ENCODE data around the gene USP12.
"Not testable (repeated sequence)": the region's sequence is repeated elsewhere in the genome, so short reads cannot be mapped to it uniquely, and the experiment has no call there.

The USP12 gene

DNA sequence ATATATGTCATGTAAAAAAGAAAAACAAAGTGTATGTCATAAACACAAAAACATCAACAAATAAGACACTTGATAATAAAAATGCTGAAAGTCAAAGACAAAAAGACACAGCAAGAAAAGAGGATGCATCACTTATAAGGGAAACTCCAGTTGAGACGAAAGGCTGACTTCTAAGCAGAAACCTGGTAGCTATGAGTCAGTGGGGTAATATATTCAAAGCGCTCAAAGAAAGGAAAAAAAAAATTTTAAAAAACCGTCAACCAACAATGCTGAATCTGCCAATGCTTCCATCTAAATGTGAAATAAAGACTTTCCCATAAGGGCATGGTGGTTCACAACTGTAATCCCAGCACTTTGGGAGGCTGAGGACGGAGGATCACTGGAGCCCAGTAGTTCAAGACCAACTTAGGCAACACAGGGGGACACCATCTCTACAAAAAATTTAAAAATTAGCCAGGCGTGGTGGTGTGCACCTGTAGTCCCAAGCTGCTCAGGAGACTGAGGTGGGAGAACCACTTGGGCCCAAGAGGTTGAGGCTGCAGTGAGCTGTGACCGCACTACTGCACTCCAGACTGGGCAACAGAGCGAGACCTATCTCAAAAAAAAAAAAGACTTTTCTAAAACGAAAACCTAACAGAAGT, 24.0 kb downstream of the USP12 start:
- DNase-seq = no peak

DNA sequence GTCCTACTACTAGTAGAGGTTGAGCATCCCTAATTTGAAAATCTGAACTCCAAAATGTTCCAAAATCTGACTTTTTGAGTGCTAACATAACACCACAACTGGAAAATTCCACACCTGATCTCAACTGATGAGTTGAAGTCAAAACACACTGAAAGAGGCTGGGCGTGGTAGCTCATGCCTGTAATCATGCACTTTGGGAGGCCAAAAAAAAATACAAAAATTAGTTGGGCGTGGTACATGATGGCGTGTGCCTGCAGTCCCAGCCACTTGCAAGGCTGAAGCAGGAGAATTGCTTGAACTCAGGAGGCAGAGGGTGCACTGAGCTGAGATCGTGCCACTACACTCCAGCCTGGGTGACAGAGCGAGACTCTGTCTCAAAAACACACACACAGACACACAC, 29.9 kb downstream of the USP12 start:
- no peak for DNase-seq

DNA sequence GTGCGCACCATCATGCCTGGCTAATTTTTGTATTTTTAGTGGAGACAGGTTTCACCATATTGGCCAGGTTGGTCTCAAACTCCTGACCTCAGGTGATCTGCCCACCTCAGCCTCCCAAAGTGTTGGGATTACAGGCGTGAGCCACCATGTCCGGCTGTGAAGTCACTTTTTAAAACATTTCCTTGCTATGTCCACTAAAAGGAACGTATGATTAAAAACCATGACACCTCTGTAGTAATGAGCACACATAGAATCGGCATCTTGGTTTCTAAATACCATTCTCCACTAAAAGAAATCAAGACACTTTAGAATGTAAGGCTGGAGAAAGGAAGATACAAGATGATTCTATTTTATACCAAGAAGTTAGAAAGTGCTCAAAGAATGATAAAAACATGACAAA, 30.5 kb downstream of the USP12 start:
- not testable (repeated sequence) for DNase-seq

DNA sequence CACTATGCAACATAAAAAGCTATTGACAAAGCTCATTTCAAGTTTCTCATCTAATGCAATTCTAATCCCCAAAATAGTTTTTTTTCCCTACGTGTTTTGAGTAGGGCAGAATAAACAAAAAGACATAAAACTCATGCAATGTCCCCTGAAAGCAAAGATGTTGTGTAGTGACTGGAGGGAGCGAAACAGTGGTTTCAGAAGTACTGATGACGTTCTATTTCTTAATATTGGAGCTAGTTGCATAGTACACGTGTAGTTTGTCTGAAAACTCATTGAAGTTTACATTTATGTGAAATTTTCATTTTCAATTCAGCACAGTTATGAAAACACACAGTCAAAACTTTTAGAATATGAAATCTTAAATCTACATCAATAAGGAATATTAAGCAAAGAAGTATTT, 31.6 kb downstream of the USP12 start:
- no peak for DNase-seq

DNA sequence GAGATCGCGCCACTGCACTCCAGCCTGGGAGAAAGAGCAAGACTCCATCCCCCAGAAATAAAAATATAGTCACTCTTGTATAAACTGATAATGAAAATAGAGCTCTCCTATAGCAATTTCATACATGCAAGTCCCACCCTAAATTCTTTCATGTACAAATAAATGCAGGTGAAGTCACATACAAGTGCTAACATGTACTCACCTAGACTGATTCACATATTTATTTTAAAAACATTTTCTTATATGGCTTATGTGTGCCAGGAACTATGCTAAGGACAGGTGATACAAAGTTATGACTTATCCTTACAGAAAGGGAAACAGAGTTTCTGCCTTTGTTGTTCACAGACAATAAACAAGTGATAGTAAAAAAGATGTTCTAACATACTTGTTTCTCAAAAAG, 32.0 kb downstream of the USP12 start:
- no peak for DNase-seq

DNA sequence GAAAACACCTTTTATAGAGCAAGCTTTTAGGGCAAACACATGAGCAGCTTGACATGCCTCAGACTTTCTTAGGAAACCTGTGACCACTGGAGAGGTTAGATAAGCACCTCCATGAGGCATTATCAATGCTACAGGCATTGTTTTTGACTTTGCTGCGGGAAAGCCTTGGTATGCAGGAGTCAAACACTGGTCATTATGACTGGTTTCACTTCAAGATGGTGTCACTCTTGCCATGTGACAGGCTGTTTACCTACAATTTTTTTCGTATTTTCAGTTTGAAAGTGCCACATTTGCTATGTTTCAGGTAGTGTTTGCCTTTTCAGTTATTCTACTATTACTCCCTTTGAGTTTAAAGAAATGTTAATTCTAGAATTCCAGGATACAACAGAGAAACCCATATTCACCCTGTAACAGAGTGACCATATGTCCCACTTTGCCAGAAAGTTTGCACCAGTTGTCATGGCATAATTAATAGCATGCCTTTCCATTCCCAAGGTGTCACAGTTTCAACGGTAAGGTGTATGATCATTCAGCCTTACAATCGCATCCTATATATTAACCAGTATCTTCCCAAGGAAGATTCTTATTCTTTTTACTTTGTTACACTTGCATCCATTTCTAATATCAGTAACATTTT, 33.0 kb downstream of the USP12 start:
- DNase-seq = no peak

DNA sequence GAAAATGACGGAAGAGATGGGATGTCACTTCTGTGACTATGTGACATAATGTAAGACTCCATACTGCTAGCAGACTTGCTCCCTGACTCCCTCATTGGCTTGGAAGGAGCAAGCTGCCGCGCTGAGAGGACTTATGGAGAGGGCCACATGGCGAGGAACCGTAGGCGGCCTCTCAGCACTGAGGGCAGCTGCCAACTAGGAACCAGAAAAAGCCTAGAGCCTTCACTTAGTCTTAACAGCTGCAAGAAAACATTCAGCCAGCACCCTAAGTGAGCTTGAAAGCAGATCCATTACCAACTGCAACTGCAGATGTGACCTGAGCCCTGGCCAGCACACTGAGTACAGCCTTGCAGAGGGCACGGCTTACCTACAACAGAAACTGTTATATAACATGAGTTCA, 33.9 kb downstream of the USP12 start:
- DNase-seq = peak; percentile 71

DNA sequence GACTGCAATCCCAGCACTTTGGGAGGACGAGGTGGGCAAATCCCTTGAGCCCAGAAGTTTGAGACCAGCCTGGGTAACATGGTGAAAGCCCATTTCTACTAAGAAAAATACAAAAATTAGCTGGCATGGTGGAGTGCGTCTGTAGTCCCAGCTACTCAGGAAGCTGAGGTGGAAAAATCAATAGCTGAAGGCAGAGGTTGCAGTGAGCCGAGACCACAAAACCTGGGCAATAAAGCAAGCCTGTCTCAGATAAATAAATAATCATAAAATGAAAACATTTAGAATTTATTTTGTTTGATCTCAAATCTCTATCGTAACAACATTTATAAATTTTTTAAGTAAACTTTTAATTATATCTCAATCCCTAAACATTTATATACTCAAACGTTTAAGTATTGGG, 36.6 kb downstream of the USP12 start:
- no peak for DNase-seq

DNA sequence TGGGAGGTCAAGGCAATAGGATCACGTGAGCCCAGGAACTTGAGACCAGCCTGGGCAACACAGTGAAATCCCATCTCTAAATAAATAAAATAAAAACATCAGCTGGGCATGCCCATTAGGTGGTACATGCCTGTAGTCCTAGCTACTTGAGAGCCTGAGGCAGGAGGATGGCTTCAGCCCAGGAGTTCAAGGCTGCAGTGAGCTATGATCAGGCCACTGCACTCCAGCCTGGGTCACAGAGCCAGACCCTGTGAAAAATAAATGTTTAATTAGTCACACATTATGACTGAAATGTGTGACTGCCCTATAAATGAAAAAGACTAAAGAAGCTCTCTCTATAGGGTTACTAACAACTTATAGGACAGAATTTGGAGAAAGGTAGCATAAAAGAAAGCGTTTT, 37.7 kb downstream of the USP12 start:
- DNase-seq = no peak

DNA sequence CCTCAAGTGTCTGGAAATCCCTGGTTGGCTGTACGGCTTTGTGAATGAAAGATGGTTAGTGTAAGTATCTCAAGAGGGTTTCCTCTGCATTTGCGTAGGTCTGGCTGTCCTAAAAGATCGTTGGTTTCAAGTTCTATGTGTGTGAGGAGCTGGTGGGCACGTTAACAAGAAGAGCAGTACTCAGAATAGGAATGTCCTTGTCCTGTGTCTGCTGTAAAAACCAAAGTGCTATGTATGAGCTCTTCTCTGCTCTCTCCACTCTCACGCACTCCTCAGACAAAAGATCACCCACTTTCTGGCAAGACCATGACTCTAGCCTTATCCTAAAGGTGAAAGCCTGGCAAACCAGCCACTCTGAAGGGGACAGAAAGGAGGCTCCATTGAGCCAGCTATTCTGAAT, 39.1 kb downstream of the USP12 start:
- DNase-seq = no peak

DNA sequence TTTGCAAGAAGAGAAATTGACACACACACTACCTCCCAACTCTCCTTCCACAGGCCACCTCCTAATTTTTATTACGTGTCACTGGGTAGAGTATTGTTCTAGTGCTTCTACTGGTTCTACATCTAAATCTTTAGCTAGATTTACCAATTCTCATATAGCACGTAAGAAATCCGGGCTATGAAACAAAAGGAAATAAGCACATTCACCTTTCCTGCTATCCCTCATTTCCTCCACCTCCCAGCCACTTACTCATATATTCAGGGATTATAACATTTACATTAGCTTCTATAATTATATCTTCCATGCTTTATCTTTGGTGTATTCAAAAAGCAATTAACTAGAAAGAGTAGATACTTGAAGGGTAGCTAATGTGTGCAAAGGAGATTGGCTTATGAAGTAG, 39.7 kb downstream of the USP12 start:
- no peak for DNase-seq

DNA sequence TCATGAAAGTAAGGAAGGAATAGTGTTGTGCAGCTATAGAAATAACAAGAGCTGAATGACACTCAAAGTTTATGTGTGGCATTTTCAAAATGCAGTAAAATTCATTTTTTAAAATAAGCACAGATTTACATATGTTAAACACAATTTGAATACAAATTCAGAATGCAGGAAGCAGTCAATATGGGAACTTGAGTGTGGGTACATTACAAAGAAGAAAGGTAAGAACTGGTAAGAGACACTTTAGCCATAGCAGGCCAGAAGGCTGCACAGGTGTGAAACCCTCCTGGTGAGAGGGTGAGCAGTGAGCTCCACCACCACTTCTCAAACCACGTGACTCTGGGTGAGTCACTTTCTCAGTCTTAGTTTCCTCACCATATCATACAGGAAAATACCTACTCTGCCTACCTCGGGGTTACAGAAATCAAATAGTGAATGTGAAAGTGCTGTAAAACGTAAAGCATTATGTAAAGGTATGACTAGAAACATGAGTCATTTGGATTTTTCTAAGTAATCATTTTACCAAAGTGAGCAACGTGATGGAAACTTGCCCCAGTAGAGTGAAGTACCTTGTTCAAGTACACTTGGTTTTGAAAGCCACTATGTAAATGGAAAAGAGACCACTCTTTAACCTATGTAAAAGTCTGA, 40.5 kb downstream of the USP12 start:
- no peak for DNase-seq

DNA sequence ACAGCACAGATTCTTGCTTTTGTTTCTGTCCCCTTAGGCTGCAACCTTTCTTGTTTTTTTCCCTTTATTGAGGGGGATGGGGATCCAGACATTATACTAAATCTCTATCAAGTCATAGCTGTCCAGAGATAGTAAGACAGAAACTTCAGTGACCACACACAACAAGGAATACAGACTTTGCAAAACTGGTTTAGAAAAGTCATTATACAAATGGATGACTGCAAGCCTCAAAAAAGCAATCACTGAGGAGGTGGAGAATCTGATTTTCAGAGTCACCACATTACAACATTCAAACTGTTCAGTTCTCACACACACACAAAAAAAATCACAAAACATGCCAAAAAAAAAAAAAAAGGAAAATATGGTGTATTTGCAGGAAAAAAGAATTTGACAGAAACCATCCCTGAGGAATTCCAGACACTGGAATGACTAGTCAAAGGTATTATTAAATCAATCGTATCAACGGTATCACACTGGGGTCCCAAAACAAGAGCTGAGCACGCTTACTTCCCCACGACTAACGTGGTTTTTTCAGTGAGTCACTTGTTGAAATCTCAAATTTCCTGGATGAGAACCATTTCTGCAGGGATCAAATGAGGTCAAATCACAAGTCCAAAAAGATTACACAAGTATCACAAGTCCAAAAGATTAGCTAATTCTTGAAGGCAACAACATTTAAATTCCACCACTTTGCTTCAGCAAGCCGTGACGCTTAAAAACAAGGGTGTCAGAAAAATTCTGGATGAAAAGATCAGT, 41.2 kb downstream of the USP12 start:
- no peak for DNase-seq

DNA sequence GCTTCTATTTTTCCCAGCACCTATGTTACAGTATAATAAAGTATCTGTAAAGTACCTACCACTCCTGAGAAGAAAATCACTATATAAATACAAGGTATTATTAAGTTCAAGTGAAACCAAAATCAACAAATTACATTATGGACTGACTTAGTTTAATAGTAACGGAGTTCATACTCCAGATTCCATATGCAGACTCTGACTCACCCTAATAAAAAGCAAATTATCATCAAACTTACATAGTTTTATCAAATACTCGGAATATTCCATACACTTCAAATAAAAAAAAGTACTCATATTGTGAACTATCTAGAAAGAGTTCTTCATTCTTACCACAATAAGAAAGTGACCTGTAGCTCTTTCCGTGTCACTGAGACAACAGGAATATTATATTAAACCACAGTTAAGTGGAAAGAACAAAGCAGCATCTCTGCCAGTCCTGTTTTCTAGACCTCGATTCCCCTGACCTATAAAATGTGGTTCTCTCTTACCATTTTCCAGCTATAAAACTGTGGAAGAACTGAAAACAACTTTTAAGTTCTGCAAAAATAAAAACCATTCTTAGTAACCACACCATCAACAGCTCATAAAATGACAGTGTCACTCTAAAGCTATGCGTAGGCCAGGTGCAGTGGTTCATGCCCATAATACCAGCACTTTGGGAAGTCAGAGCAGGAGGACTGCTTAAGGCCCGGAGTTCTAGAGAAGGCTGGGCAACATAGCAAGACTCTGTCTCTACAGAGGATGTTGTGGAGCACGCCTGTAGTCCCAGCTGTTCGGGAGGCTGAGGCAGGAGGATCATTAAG, 42.6 kb downstream of the USP12 start:
- no peak for DNase-seq

DNA sequence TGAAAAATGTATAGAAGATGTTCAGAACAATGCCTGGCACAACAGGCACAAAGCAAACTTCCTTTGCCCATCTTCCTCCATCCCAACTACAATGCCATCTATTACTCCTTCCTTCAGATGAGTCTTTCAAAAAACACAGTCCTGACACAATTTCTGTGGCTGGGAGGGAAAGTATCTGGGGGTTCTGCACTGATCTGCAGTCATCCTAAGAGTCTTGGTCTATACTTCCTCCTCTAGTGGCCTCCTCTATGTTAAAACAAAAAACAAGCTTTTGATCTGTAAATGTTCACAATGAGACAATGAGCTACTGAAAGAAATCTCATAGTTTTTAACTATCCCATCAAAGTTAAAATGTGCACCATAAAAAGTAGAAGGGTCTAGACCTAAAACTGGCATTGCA, 44.8 kb downstream of the USP12 start:
- no peak for DNase-seq

DNA sequence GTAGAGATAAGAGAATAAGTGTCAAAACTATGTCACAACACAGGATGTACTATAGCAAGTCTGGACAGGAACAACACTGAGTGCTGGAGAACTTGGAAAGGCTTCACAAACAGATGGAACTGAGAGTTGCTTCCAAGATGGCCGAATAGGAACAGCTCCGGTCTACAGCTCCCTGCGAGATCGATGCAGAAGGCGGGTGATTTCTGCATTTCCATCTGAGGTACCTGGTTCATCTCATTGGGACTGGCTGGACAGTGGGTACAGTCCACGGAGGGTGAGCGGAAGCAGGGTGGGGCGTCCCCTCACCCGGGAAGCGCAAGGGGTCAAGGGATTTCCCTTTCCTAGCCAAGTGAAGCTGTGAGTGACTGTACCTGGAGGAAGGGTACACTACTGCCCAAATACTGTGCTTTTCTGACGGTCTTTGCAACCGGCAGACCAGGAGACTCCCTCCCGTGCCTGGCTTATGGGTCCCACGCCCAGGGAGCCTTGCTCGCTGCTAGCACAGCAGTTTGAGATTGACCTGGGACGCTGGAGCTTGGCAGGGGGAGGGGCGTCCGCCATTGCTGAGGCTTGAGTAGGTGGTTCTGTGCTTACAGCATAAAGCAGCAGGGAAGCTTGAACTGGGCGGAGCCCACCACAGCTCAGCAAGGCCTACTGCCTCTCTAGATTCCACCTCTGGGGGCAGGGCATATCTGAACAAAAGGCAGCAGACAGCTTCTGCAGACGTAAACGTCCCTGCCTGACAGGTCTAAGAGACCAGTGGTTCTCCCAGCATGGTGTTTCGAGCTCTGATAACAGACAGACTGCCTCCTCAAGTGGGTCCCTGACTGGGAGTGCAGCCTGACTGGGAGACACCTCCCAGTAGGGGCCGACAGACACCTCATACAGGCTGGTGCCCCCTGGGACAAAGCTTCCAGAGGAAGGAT, 46.0 kb downstream of the USP12 start:
- no peak for DNase-seq

DNA sequence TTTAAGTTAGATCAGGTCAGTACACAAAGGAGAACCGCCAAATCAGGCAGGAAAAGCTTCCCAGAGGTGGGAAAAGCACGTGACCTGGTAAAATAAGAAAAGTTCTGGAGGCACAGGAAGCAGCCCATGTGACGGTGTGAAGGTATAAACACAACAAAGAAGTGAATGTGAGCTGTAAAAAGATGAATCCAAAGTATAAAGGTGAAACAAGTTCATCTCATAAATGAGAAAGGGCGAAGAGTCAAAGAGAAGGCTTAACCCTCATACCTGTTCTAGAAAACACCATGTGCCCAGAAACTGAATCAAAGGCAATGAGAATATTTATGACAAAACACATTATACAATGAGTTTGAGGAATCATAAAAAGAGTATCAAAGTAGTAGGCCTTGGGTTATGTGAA, 47.0 kb downstream of the USP12 start:
- DNase-seq = no peak

DNA sequence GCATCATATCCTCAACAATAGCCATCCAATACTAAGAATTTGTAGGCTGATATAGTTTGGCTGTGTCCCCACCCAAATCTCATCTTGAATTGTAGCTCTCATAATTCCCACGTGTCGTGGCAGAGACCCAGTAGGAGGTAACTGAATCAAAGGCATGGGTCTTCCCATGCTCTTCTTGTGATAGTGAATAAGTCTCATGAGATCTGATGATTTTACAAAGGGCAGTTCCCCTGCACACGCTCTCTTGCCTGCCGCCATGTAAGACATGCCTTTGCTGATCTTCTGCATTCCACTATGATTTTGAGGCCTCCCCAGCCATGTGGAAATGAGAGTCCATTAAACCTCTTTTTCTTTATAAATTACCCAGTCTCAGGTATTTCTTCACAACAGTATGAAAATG, 48.2 kb downstream of the USP12 start:
- not testable (repeated sequence) for DNase-seq

DNA sequence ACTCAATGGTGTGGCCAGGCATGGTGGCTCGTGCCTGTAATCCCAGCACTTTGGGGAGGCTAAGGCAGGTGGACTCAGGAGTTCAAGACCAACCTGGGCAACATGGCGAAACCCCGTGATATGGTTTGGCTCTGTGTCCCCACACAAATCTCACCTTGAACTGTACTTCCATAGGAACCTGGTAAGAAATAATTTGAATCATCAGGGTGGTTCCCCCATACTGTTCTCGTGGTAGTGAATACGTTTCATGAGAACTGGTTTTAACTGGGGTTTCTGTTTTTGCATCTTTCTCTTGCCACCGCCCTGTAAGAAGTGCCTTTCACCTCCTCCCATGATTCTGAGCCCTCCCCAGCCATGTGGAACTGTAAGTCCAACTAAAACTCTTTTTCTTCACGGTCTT, 49.6 kb downstream of the USP12 start:
- DNase-seq = no peak

DNA sequence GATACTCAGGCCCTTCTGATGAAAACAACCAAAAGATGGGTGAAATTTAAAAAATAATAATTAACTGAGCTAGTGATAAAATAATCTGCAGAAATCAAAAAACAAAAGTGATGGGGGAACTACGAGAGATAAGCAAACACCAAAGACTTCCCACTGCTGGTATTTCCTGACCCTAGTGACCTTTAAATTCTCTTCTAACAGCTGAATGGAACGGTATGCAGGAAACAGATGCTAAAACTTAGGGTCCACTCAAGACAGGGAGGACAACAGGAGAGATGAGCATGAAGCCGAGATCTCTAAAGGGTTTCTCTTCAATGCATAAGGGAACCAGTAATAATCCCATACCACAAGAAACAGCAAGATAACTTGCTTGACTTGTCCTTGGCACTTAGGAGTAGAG, 50.8 kb downstream of the USP12 start:
- no peak for DNase-seq

DNA sequence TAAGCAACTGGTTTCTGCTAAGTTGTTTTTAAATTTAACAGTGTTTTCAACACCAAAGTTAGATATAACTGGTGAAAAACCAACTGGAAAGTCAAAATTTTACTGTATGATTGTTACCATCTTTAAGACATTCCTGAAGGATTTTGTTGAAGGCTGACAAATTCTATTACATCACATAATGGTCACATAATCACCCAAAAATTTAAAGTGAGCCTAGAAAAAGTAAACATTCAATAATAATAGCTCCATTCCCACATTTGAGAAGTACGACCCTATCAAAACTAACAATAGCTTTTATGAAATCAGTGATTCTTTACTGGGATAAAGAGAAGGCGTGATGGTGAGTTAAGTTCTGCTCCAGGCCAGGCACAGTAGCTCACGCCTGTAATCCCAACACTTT, 51.6 kb downstream of the USP12 start:
- no peak for DNase-seq
